Natural killer cell treated with Interleukin-12 subunit alpha and Interleukin-12 subunit beta and Interleukin-15 and Interleukin-18, amount 100 ng/mL, for 72 hours (primary cell): Measurements from ENCODE around the gene HORMAD1. TPM values are rescaled to one million over a fixed set of nuclear protein-coding genes. Genes with fewer than 3 reads are reported as not detected.
A peak's percentile ranks its signal among the peaks of the same experiment; 100 is the strongest.
"Not testable (repeated sequence)": the region's sequence is repeated elsewhere in the genome, so short reads cannot be mapped to it uniquely, and the experiment has no call there.

Source experiments
- ATAC-seq, 2 donors: fragments of 150-1000 bp; cut with Tn5 transposase in 1 of 2; sonication (Bioruptor Pico), chemical (Tn5 transposase) in 1 of 2; 2 replicates each; pipeline ENCODE4 v1.10.0; 2021
- DNase-seq: peaks from one replicate; pipeline ENCODE4 v3.0.0; 2022; ENCODE audit warnings: low spot score
- H3K27ac Mint-ChIP-seq, 2 donors: 1 replicate in 1 of 2; 2 replicates in 1 of 2; pipeline ENCODE4 v1.8.0; 2022; ENCODE audit warnings: mixed read lengths in 2 of 2, mild to moderate bottlenecking in 1 of 2, moderate library complexity in 1 of 2
- H3K27me3 Mint-ChIP-seq, 2 donors: 1 replicate in 1 of 2; 2 replicates in 1 of 2; pipeline ENCODE4 v1.8.0; 2022; ENCODE audit warnings: mixed read lengths in 2 of 2
- H3K36me3 Mint-ChIP-seq: one replicate; pipeline ENCODE4 v1.8.0; 2022; ENCODE audit warnings: mixed read lengths
- H3K4me1 Mint-ChIP-seq, 2 donors: 1 replicate in 1 of 2; 2 replicates in 1 of 2; pipeline ENCODE4 v1.8.0; 2022; ENCODE audit warnings: low read depth in 2 of 2, mixed read lengths in 2 of 2, mild to moderate bottlenecking in 1 of 2
- H3K4me3 Mint-ChIP-seq: one replicate; pipeline ENCODE4 v1.8.0; 2022; ENCODE audit warnings: mixed read lengths
- H3K9me3 Mint-ChIP-seq: 2 replicates; pipeline ENCODE4 v1.8.0; 2022; ENCODE audit warnings: mixed read lengths
- total RNA-seq, 2 donors: library from RNA; stranded (reverse); gene quantifications; one replicate each; pipeline ENCODE4 v1.2.3, GENCODE V29; 2022

Gene HORMAD1
- total RNA-seq, 2 donors from 2014 or later: 0.43 to 0.64 TPM

GRCh38 chr1:150730130-150730721 lies 9.5 kb upstream of the HORMAD1 start:
- no peak overlapping the region for H3K4me3 Mint-ChIP-seq
- no peaks in the 10 kb centered on the region for H3K36me3 Mint-ChIP-seq
- no peaks in the 10 kb centered on the region for H3K4me1 Mint-ChIP-seq
- no peaks in the 10 kb centered on the region for H3K27me3 Mint-ChIP-seq
- no peak overlapping the region for H3K27ac Mint-ChIP-seq
- no peak for ATAC-seq
- DNase-seq: no peak
- no peaks in the 10 kb centered on the region for H3K9me3 Mint-ChIP-seq

GRCh38 chr1:150724336-150724735 lies 3.6 kb upstream of the HORMAD1 start:
- Mint-ChIP-seq H3K9me3 (no peaks in the 10 kb centered on the region), H3K36me3 (no peaks in the 10 kb centered on the region), H3K4me3 (no peak overlapping the region), H3K27me3 (no peaks in the 10 kb centered on the region), H3K4me1 (no peaks in the 10 kb centered on the region), H3K27ac (no peak overlapping the region)
- ATAC-seq (no peak), DNase-seq (no peak)

GRCh38 chr1:150720098-150720497 lies 597 bp downstream of the HORMAD1 start:
- peaks cover 4 to 6% of the 10 kb centered on the region in 2 donors for H3K4me1 Mint-ChIP-seq
- H3K27ac Mint-ChIP-seq: no peak overlapping the region
- DNase-seq: no peak
- no peaks in the 10 kb centered on the region for H3K27me3 Mint-ChIP-seq
- no peaks in the 10 kb centered on the region for H3K9me3 Mint-ChIP-seq
- ATAC-seq: no peak
- H3K4me3 Mint-ChIP-seq: no peak overlapping the region
- H3K36me3 Mint-ChIP-seq: no peaks in the 10 kb centered on the region

- no peaks in the 10 kb centered on the region for H3K27me3 Mint-ChIP-seq
- ATAC-seq: peak; percentile 70 to 90
- no peaks in the 10 kb centered on the region for H3K36me3 Mint-ChIP-seq
- peak overlapping the region in 1 of 2 donors; percentile 55 for H3K27ac Mint-ChIP-seq
- no peaks in the 10 kb centered on the region for H3K9me3 Mint-ChIP-seq
- no peak overlapping the region for H3K4me3 Mint-ChIP-seq
- H3K4me1 Mint-ChIP-seq: peaks cover 4 to 6% of the 10 kb centered on the region in 2 donors
- DNase-seq: no peak
These were observed 2.3 kb downstream of the HORMAD1 start for GRCh38 chr1:150718225-150718891.

GRCh38 chr1:150709031-150709430 lies 11.7 kb downstream of the HORMAD1 start:
- H3K9me3 Mint-ChIP-seq, DNase-seq, H3K27ac Mint-ChIP-seq, H3K36me3 Mint-ChIP-seq, ATAC-seq, H3K27me3 Mint-ChIP-seq, H3K4me1 Mint-ChIP-seq: not testable (repeated sequence)
- H3K4me3 Mint-ChIP-seq: peak overlapping the region; percentile 27

- Mint-ChIP-seq H3K4me1 (peaks cover 6% of the 10 kb centered on the region in 2 donors), H3K27ac (no peak overlapping the region), H3K36me3 (no peaks in the 10 kb centered on the region), H3K9me3 (no peaks in the 10 kb centered on the region), H3K4me3 (peak overlapping the region; percentile 27), H3K27me3 (no peaks in the 10 kb centered on the region)
- peak; percentile 79 to 88 for ATAC-seq
- no peak for DNase-seq
These were observed 12.1 kb downstream of the HORMAD1 start for GRCh38 chr1:150708595-150708994.

GRCh38 chr1:150706091-150706490 lies 14.6 kb downstream of the HORMAD1 start:
- DNase-seq: no peak
- ATAC-seq: no peak
- Mint-ChIP-seq H3K4me1 (peaks cover 6% of the 10 kb centered on the region in 2 donors), H3K9me3 (no peaks in the 10 kb centered on the region), H3K4me3 (no peak overlapping the region), H3K36me3 (no peaks in the 10 kb centered on the region), H3K27ac (no peak overlapping the region), H3K27me3 (peaks cover 0 to 2% of the 10 kb centered on the region in 2 donors)

GRCh38 chr1:150703427-150703826 lies 17.3 kb downstream of the HORMAD1 start:
- H3K27me3 Mint-ChIP-seq: peaks cover 0 to 6% of the 10 kb centered on the region in 2 donors
- H3K27ac Mint-ChIP-seq: no peak overlapping the region
- no peak for ATAC-seq
- DNase-seq: no peak
- H3K36me3 Mint-ChIP-seq: no peaks in the 10 kb centered on the region
- no peak overlapping the region for H3K4me3 Mint-ChIP-seq
- H3K4me1 Mint-ChIP-seq: no peaks in the 10 kb centered on the region
- no peaks in the 10 kb centered on the region for H3K9me3 Mint-ChIP-seq

- Mint-ChIP-seq H3K9me3 (no peaks in the 10 kb centered on the region), H3K27ac (peak within 1 kb of the TSS; percentile 70 to 84), H3K4me3 (peak within 1 kb of the TSS; percentile 95), H3K36me3 (no peaks in the 10 kb centered on the region), H3K4me1 (peaks cover 7 to 20% of the 10 kb centered on the region in 2 donors), H3K27me3 (peaks cover 0 to 4% of the 10 kb centered on the region in 2 donors)
- ATAC-seq (peak; percentile 100), DNase-seq (peak; percentile 93)
These were observed 23.4 kb downstream of the HORMAD1 start, which contains the start of gene GOLPH3L for GRCh38 chr1:150696995-150697927. Gene GOLPH3L, minus strand, starts transcription at chr1:150697154. Its CDS starts 2,316 bp downstream, at chr1:150694838.

GRCh38 chr1:150696590-150696989 lies 24.1 kb downstream of the HORMAD1 start:
- DNase-seq: no peak
- Mint-ChIP-seq H3K4me1 (peaks cover 7 to 20% of the 10 kb centered on the region in 2 donors), H3K9me3 (no peaks in the 10 kb centered on the region), H3K36me3 (no peaks in the 10 kb centered on the region), H3K27me3 (peaks cover 0 to 4% of the 10 kb centered on the region in 2 donors), H3K4me3 (peak overlapping the region; percentile 95), H3K27ac (peak overlapping the region; percentile 70 to 84)
- no peak for ATAC-seq

- Mint-ChIP-seq H3K27me3 (peaks cover 0 to 4% of the 10 kb centered on the region in 2 donors), H3K4me1 (peaks cover 7 to 20% of the 10 kb centered on the region in 2 donors), H3K9me3 (no peaks in the 10 kb centered on the region), H3K36me3 (no peaks in the 10 kb centered on the region), H3K4me3 (peak overlapping the region; percentile 95), H3K27ac (peak overlapping the region; percentile 70 to 84)
- no peak for DNase-seq
- ATAC-seq: no peak
These were observed 24.5 kb downstream of the HORMAD1 start for GRCh38 chr1:150696162-150696561.

- ATAC-seq (no peak), DNase-seq (no peak)
- H3K9me3 Mint-ChIP-seq: no peaks in the 10 kb centered on the region
- H3K4me3 Mint-ChIP-seq: no peak overlapping the region
- peaks cover 7 to 20% of the 10 kb centered on the region in 2 donors for H3K4me1 Mint-ChIP-seq
- no peaks in the 10 kb centered on the region for H3K36me3 Mint-ChIP-seq
- H3K27me3 Mint-ChIP-seq: peaks cover 0 to 3% of the 10 kb centered on the region in 2 donors
- no peak overlapping the region for H3K27ac Mint-ChIP-seq
These were observed 25.1 kb downstream of the HORMAD1 start for GRCh38 chr1:150695561-150695960.

- DNase-seq (no peak), ATAC-seq (no peak)
- Mint-ChIP-seq H3K4me1 (peaks cover 11 to 22% of the 10 kb centered on the region in 2 donors), H3K9me3 (no peaks in the 10 kb centered on the region), H3K27ac (no peak overlapping the region), H3K4me3 (no peak overlapping the region), H3K36me3 (peaks cover 6% of the 10 kb centered on the region), H3K27me3 (no peaks in the 10 kb centered on the region)
These were observed 28.0 kb downstream of the HORMAD1 start for GRCh38 chr1:150692720-150693119.
